Measurements from ENCODE around the gene AMDHD2.

The AMDHD2 gene, protein sequence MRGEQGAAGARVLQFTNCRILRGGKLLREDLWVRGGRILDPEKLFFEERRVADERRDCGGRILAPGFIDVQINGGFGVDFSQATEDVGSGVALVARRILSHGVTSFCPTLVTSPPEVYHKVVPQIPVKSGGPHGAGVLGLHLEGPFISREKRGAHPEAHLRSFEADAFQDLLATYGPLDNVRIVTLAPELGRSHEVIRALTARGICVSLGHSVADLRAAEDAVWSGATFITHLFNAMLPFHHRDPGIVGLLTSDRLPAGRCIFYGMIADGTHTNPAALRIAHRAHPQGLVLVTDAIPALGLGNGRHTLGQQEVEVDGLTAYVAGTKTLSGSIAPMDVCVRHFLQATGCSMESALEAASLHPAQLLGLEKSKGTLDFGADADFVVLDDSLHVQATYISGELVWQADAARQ

DNA sequence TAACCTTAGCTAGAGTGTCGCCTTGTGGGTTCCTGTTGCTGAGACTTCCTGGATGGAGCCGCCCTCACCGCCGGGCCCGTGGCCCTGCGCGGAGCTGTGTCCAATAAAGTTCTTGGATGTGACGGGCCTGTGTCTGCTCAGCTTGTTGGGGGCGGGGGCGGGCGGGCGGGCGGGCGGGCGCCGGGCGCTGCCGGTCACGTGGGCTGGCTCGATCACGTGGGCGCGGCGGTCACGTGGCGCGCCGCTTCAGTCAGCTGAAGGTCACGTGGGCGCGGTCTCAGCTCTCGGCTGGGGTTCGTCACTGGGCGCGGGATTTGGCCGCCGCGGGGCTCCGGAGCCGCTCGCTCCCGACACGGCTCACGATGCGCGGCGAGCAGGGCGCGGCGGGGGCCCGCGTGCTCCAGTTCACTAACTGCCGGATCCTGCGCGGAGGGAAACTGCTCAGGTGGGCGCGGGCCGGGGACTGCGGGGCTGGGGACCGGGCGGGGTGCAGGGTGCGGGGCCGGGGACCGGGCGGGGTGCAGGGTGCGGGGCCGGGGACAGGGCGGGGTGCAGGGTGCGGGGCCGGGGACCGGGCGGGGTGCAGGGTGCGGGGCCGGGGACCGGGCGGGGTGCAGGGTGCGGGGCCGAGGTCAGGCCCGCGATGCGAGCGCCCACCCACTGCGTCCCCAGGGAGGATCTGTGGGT, at the start of gene AMDHD2:
Gene AMDHD2, plus strand, starts transcription at position 275 of the 687 bp plus-strand sequence. Its CDS starts 88 bp downstream, at position 363.
- peak within 1 kb of the TSS; percentile 63 for H3K4me3 ChIP-seq (ENCODE audit: low read depth, low read length)
- TF ChIP-seq, protein P1, sequence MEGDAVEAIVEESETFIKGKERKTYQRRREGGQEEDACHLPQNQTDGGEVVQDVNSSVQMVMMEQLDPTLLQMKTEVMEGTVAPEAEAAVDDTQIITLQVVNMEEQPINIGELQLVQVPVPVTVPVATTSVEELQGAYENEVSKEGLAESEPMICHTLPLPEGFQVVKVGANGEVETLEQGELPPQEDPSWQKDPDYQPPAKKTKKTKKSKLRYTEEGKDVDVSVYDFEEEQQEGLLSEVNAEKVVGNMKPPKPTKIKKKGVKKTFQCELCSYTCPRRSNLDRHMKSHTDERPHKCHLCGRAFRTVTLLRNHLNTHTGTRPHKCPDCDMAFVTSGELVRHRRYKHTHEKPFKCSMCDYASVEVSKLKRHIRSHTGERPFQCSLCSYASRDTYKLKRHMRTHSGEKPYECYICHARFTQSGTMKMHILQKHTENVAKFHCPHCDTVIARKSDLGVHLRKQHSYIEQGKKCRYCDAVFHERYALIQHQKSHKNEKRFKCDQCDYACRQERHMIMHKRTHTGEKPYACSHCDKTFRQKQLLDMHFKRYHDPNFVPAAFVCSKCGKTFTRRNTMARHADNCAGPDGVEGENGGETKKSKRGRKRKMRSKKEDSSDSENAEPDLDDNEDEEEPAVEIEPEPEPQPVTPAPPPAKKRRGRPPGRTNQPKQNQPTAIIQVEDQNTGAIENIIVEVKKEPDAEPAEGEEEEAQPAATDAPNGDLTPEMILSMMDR (IDR thresholded peaks at IDR 0.05; ENCODE audit: insufficient read depth, low read depth, low read length, missing control alignments): no peak

DNA sequence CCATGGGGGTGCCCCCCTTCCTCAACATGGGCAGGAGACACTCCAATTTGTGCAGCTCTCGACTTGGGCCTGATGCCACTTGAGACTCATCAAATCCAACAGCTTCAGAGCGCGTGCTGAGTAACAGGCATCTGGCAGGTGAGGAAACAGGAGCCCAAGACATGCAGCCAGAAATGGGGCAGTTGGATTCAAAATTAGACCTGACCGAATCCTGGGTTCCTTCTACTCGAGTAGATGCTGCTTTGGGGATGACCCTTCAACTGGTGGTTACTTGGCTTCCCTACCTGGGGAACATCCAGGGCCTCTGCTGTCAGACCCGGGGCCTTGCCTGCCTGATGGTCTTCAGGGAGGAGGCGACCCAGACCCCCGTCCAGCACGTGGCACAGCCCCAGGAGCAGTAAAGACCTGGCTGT, 49.6 kb upstream of the AMDHD2 start:
- H3K4me3 ChIP-seq (ENCODE audit: low read depth, low read length): no peak overlapping the region
- TF ChIP-seq, protein P1 (IDR thresholded peaks at IDR 0.05; ENCODE audit: insufficient read depth, low read depth, low read length, missing control alignments): no peak
- no peak for DNase-seq (ENCODE audit: low read depth)

More for the DNA sequence above, at the start of gene AMDHD2:
- peak; percentile 94 for DNase-seq (ENCODE audit: low read depth)

DNA sequence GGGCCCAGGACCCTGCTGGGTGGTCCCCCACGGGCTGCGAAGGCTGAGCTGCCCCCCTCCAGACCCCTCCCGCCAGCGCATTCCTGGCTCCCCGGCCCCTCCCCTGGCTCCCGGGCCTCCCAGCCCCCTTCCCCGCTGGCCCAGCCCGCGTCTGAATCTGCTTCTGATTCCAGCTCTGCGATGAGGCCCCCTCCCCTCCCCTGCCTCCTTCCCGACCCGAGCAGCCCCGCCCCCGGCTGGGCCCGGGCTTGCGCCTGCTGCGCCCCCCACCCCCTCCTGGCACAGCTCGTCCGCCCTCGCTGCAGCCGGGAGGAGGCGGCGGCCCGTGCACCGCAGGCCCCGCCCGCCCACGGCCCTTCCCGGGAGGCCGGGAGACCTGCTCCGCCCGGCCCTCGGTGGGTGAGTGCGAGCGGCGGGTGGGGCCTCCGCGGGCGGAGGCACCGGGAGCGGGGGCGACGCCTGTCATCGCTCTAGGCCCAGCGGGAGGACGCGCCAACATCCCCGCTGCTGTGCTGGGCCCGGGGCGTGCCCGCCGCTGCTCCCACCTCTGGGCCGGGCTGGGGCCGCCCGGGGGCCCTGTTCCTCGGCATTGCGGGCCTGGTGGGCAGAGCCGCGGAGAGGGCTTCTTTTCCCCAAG, 49.0 kb upstream of the AMDHD2 start, which contains the start of gene NTN3:
Gene NTN3, plus strand, starts transcription at position 282 of the 637 bp plus-strand sequence. CDS start 405 bp downstream, outside the sequence.
- no peak for DNase-seq (ENCODE audit: low read depth)
- TF ChIP-seq, protein P1 (IDR thresholded peaks at IDR 0.05; ENCODE audit: insufficient read depth, low read depth, low read length, missing control alignments): no peak
- H3K4me3 ChIP-seq (ENCODE audit: low read depth, low read length): no peak within 1 kb of the TSS

DNA sequence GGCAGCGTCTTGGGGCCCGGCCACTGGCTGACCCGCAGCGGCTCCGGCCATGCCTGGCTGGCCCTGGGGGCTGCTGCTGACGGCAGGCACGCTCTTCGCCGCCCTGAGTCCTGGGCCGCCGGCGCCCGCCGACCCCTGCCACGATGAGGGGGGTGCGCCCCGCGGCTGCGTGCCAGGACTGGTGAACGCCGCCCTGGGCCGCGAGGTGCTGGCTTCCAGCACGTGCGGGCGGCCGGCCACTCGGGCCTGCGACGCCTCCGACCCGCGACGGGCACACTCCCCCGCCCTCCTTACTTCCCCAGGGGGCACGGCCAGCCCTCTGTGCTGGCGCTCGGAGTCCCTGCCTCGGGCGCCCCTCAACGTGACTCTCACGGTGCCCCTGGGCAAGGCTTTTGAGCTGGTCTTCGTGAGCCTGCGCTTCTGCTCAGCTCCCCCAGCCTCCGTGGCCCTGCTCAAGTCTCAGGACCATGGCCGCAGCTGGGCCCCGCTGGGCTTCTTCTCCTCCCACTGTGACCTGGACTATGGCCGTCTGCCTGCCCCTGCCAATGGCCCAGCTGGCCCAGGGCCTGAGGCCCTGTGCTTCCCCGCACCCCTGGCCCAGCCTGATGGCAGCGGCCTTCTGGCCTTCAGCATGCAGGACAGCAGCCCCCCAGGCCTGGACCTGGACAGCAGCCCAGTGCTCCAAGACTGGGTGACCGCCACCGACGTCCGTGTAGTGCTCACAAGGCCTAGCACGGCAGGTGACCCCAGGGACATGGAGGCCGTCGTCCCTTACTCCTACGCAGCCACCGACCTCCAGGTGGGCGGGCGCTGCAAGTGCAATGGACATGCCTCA, 48.3 kb upstream of the AMDHD2 start:
- DNase-seq (ENCODE audit: low read depth): no peak
- TF ChIP-seq, protein P1 (IDR thresholded peaks at IDR 0.05; ENCODE audit: insufficient read depth, low read depth, low read length, missing control alignments): no peak
- no peak overlapping the region for H3K4me3 ChIP-seq (ENCODE audit: low read depth, low read length)

DNA sequence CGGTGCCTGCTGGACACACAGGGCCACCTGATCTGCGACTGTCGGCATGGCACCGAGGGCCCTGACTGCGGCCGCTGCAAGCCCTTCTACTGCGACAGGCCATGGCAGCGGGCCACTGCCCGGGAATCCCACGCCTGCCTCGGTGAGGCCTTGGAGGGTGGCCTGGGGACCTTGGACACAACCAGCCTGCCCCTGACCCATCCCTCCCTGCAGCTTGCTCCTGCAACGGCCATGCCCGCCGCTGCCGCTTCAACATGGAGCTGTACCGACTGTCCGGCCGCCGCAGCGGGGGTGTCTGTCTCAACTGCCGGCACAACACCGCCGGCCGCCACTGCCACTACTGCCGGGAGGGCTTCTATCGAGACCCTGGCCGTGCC, 47.7 kb upstream of the AMDHD2 start:
- H3K4me3 ChIP-seq (ENCODE audit: low read depth, low read length): no peak overlapping the region
- no peak for DNase-seq (ENCODE audit: low read depth)
- TF ChIP-seq, protein P1 (IDR thresholded peaks at IDR 0.05; ENCODE audit: insufficient read depth, low read depth, low read length, missing control alignments): no peak

DNA sequence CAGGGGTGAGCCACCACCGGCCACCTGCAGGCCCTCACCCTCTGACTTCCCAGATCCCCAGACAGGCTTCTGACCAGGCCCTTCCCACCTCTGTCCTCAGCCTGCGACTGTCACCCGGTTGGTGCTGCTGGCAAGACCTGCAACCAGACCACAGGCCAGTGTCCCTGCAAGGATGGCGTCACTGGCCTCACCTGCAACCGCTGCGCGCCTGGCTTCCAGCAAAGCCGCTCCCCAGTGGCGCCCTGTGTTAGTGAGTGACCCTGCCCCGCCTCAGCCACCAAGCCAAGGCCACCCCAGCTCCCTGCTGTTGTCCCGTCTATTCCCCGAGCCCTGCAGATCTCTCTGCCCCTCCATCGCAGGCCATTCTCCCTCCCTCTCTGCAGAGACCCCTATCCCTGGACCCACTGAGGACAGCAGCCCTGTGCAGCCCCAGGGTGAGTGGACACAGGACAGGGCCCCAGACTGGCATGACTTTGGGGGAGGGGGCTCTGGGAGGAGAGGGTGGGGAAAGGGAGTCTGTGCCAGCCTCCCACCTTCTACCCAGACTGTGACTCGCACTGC, 47.2 kb upstream of the AMDHD2 start:
- TF ChIP-seq, protein P1 (IDR thresholded peaks at IDR 0.05; ENCODE audit: insufficient read depth, low read depth, low read length, missing control alignments): no peak

More for the DNA sequence above, 47.2 kb upstream of the AMDHD2 start:
- DNase-seq (ENCODE audit: low read depth): no peak
- H3K4me3 ChIP-seq (ENCODE audit: low read depth, low read length): no peak overlapping the region

Measured in GM12865 (cell line).